Measurements from ENCODE around the gene SMG9.

GRCh38 chr19:43784981-43785808 is 30.4 kb upstream of the SMG9 start:
- TF ChIP-seq CTCF (IDR thresholded peaks at IDR 0.05), result peak in 3 of 4 experiments; percentile 92 to 96 (median 92)
- TF ChIP-seq POLR2A (IDR thresholded peaks at IDR 0.05), result no peak
- TF ChIP-seq POLR2AphosphoS5 (IDR thresholded peaks at IDR 0.05), result no peak
